Inflammatory macrophage treated with lipopolysaccharide for 1 hour (primary cell): ENCODE measurements around the gene PPP1R12C.
A peak's percentile ranks its signal among the peaks of the same experiment; 100 is the strongest.
"Not testable (repeated sequence)": the region's sequence is repeated elsewhere in the genome, so short reads cannot be mapped to it uniquely, and the experiment has no call there.

Experiments
- DNase-seq, 2 donors: peaks; one replicate each; pipeline ENCODE4 v3.0.0-alpha.2; 2020 to 2022

Gene PPP1R12C

GRCh38 chr19:55116859-55117662, at the start of gene PPP1R12C:
Gene PPP1R12C (minus strand): TSS chr19:55117637. CDS start chr19:55117543, 94 bp downstream.
- no peak for DNase-seq

- peak; percentile 91 to 93 for DNase-seq
Observed at GRCh38 chr19:55166530-55167268, 49.3 kb upstream of the PPP1R12C start, which contains the start of gene DNAAF3. Gene DNAAF3 (minus strand): TSS chr19:55166613. CDS start chr19:55166413, 200 bp downstream.

- peak; percentile 40 to 45 for DNase-seq
Observed at GRCh38 chr19:55165952-55166529, 48.6 kb upstream of the PPP1R12C start.

- DNase-seq, result no peak
Observed at GRCh38 chr19:55161571-55162322, 44.3 kb upstream of the PPP1R12C start.

GRCh38 chr19:55160986-55161365, 43.5 kb upstream of the PPP1R12C start:
- DNase-seq, result no peak

GRCh38 chr19:55160128-55160985, 42.9 kb upstream of the PPP1R12C start:
- peak; percentile 81 to 96 for DNase-seq

GRCh38 chr19:55158848-55159749, 41.7 kb upstream of the PPP1R12C start:
- DNase-seq, result no peak

- no peak for DNase-seq
Observed at GRCh38 chr19:55158423-55158822, 41.0 kb upstream of the PPP1R12C start.

- no peak for DNase-seq
Observed at GRCh38 chr19:55157064-55157908, 39.8 kb upstream of the PPP1R12C start, which contains the start of gene TNNI3. Gene TNNI3 (minus strand): TSS chr19:55157732. CDS start chr19:55157589, 143 bp downstream.

- DNase-seq, result peak in 1 of 2 donors; percentile 15
Observed at GRCh38 chr19:55156202-55157063, 39.0 kb upstream of the PPP1R12C start.

- not testable (repeated sequence) for DNase-seq
Observed at GRCh38 chr19:55155784-55156183, 38.3 kb upstream of the PPP1R12C start.

GRCh38 chr19:55153652-55154264, 36.3 kb upstream of the PPP1R12C start:
- no peak for DNase-seq

GRCh38 chr19:55152017-55152416, 34.6 kb upstream of the PPP1R12C start:
- no peak for DNase-seq

GRCh38 chr19:55149078-55150003, 31.9 kb upstream of the PPP1R12C start, which contains the start of gene TNNT1:
Gene TNNT1 (minus strand): TSS chr19:55149206. CDS start chr19:55147157, 2,049 bp downstream.
- DNase-seq, result no peak

GRCh38 chr19:55147545-55148251, 30.3 kb upstream of the PPP1R12C start:
- no peak for DNase-seq

- DNase-seq, result no peak
Observed at GRCh38 chr19:55146705-55147273, 29.4 kb upstream of the PPP1R12C start.
